Measurements from ENCODE around the gene CNPY3.

- TF ChIP-seq CTCF (optimal IDR thresholded peaks at IDR 0.05 in 1 of 3, IDR thresholded peaks at IDR 0.05 in 1 of 3, conservative IDR thresholded peaks at IDR 0.05 in 1 of 3; ENCODE audit: extremely low read depth in 1 of 3, insufficient read depth in 2 of 3, low read length in 3 of 3) = no peak
- TF ChIP-seq EZH2 (IDR thresholded peaks at IDR 0.05; ENCODE audit: low read length) = no peak
Observed at GRCh38 chr6:42988486-42989020, 59.3 kb downstream of the CNPY3 start.

Measured in keratinocyte (primary cell).